Measurements from ENCODE around the gene AGRP. TPM values are rescaled to one million over a fixed set of nuclear protein-coding genes. Genes with fewer than 3 reads are reported as not detected.

The AGRP gene
- total RNA-seq, result not detected

GRCh38 chr16:67483150-67483549 lies at the start of gene AGRP:
Gene AGRP, minus strand, starts transcription at chr16:67483547. Its CDS starts 149 bp downstream, at chr16:67483398.

GRCh38 chr16:67528222-67528869 lies 45.0 kb upstream of the AGRP start, which contains the start of gene RIPOR1:
Gene RIPOR1, plus strand, starts transcription at chr16:67528829. Its CDS starts 9,618 bp downstream, at chr16:67538447.

GRCh38 chr16:67480833-67481560 lies 2.4 kb downstream of the AGRP start, which contains the start of gene ATP6V0D1:
Gene ATP6V0D1, minus strand, starts transcription at chr16:67481157. Its CDS starts 71 bp downstream, at chr16:67481086.

Other genes starting within 250 kb of the AGRP start
- gene FHOD1, start 236.1 kb downstream of the AGRP start, total RNA-seq, result 4.8 TPM
- 2.8 TPM for gene SLC9A5, start 234.6 kb downstream of the AGRP start, total RNA-seq
- gene PLEKHG4, start 204.0 kb downstream of the AGRP start, total RNA-seq, result 3.7 TPM
- 2.1 TPM for gene KCTD19, start 156.8 kb downstream of the AGRP start, total RNA-seq
- 9.5 TPM for gene LRRC36, start 156.7 kb downstream of the AGRP start, total RNA-seq
- 36.2 TPM for gene TPPP3, start 90.0 kb downstream of the AGRP start, total RNA-seq
- gene ZDHHC1, start 67.1 kb downstream of the AGRP start, total RNA-seq, result 4.6 TPM
- 6.5 TPM for gene HSD11B2, start 52.4 kb downstream of the AGRP start, total RNA-seq
- 130 TPM for gene ATP6V0D1, start 2.4 kb downstream of the AGRP start, total RNA-seq
- gene RIPOR1, start 45.3 kb upstream of the AGRP start, total RNA-seq, result 30.7 TPM
- 53.7 TPM for gene CTCF, start 79.0 kb upstream of the AGRP start, total RNA-seq
- 4.4 TPM for gene CARMIL2, start 161.6 kb upstream of the AGRP start, total RNA-seq
- gene ACD, start 176.7 kb upstream of the AGRP start, total RNA-seq, result 22.4 TPM
- 13.4 TPM for gene PARD6A, start 177.4 kb upstream of the AGRP start, total RNA-seq
- 11.3 TPM for gene ENKD1, start 183.2 kb upstream of the AGRP start, total RNA-seq
- gene C16orf86, start 183.3 kb upstream of the AGRP start, total RNA-seq, result 2.5 TPM
- gene GFOD2, start 235.8 kb upstream of the AGRP start, total RNA-seq, result 57.2 TPM